ENCODE measurements around the gene NAALADL2. TPM values are rescaled to one million over a fixed set of nuclear protein-coding genes. Genes with fewer than 3 reads are reported as not detected.
"Not testable (repeated sequence)": the region's sequence is repeated elsewhere in the genome, so short reads cannot be mapped to it uniquely, and the experiment has no call there.

The NAALADL2 gene
- total and polyA plus RNA-seq, 2 donors (not counting 3 experiments of a cell fraction or from before 2014, with no cell fraction given): 1.1 to 4.0 TPM

- H3K27me3 ChIP-seq (ENCODE audit: control insufficient read depth in 2 of 2, insufficient read depth in 2 of 2, low read length in 2 of 2); H3K4me3 ChIP-seq (replicated peaks in 1 of 3; ENCODE audit: insufficient read depth in 1 of 3, low read depth in 1 of 3, low read length in 3 of 3); H3K79me2 ChIP-seq (ENCODE audit: control insufficient read depth, insufficient read depth, low read length); H2AFZ ChIP-seq (ENCODE audit: low read depth, low read length); H3K9ac ChIP-seq (replicated peaks; ENCODE audit: extremely low read depth, insufficient read depth, low read length); H3K4me2 ChIP-seq (ENCODE audit: insufficient read depth, low read length); dilution Hi-C loops (cut with MboI; ENCODE audit: extremely low pct_ligation_motif_present, low sequenced_read_pairs); BruUV-seq (replicated peaks); H3K36me3 ChIP-seq (ENCODE audit: control insufficient read depth in 2 of 2, extremely low read depth in 1 of 2, insufficient read depth in 2 of 2, low read length in 2 of 2); DNase-seq (ENCODE audit: low read depth, low spot score); H3K9me1 ChIP-seq (replicated peaks; ENCODE audit: control insufficient read depth, extremely low read depth, insufficient read depth, low read length); H4K20me1 ChIP-seq (replicated peaks; ENCODE audit: control insufficient read depth, extremely low read depth, insufficient read depth, low read length); CTCF ChIA-PET; POLR2A ChIA-PET; H3K27ac ChIP-seq (ENCODE audit: insufficient read depth, low read depth, low read length); H3K9me3 ChIP-seq (replicated peaks; ENCODE audit: control insufficient read depth, insufficient read depth, low read length); FAIRE-seq; intact Hi-C loops (cut with micrococcal nuclease): not testable (repeated sequence)
- peaks cover 12% of the 10 kb centered on the region for H3K4me1 ChIP-seq (ENCODE audit: control insufficient read depth, extremely low read depth, insufficient read depth, low read length)
These were observed 314.0 kb downstream of the NAALADL2 start for GRCh38 chr3:175173117-175173516.

GRCh38 chr3:175176556-175176955 is 317.4 kb downstream of the NAALADL2 start:
- Histone ChIP-seq H4K20me1 (replicated peaks; ENCODE audit: control insufficient read depth, extremely low read depth, insufficient read depth, low read length) (no peaks in the 10 kb centered on the region), H3K9ac (replicated peaks; ENCODE audit: extremely low read depth, insufficient read depth, low read length) (no peak overlapping the region), H3K4me1 (ENCODE audit: control insufficient read depth, extremely low read depth, insufficient read depth, low read length) (peaks cover 26% of the 10 kb centered on the region), H3K9me3 (replicated peaks; ENCODE audit: control insufficient read depth, insufficient read depth, low read length) (no peaks in the 10 kb centered on the region), H3K79me2 (ENCODE audit: control insufficient read depth, insufficient read depth, low read length) (no peaks in the 10 kb centered on the region), H3K27me3 (ENCODE audit: control insufficient read depth in 2 of 2, insufficient read depth in 2 of 2, low read length in 2 of 2) (no peaks in the 10 kb centered on the region), H3K4me2 (ENCODE audit: insufficient read depth, low read length) (peak overlapping the region; percentile 16), H2AFZ (ENCODE audit: low read depth, low read length) (no peak overlapping the region), H3K36me3 (ENCODE audit: control insufficient read depth in 2 of 2, extremely low read depth in 1 of 2, insufficient read depth in 2 of 2, low read length in 2 of 2) (no peaks in the 10 kb centered on the region), H3K4me3 (replicated peaks in 1 of 3; ENCODE audit: insufficient read depth in 1 of 3, low read depth in 1 of 3, low read length in 3 of 3) (no peak overlapping the region), H3K27ac (ENCODE audit: insufficient read depth, low read depth, low read length) (no peak overlapping the region), H3K9me1 (replicated peaks; ENCODE audit: control insufficient read depth, extremely low read depth, insufficient read depth, low read length) (no peaks in the 10 kb centered on the region)
- intact Hi-C loops (cut with micrococcal nuclease) (no loop called here), dilution Hi-C loops (cut with MboI; ENCODE audit: extremely low pct_ligation_motif_present, low sequenced_read_pairs) (no loop called here)
- FAIRE-seq (no peak), DNase-seq (ENCODE audit: low read depth, low spot score) (peak; percentile 69)
- ChIA-PET POLR2A (no interaction called here), CTCF (interaction anchor here (1.1 to 1.7 kb wide), 2 partner anchors 12 to 209 kb away, joined by 3 to 5 read pairs; no protein-coding TSS in a partner anchor)
- TF ChIP-seq EZH2 (IDR thresholded peaks at IDR 0.05; ENCODE audit: borderline replicate concordance, low read depth, low read length, severe bottlenecking): no peak
- no peak for TF ChIP-seq FOS (IDR thresholded peaks at IDR 0.05; ENCODE audit: borderline replicate concordance, insufficient read depth, low read length)
- no peak for TF ChIP-seq POLR2AphosphoS5 (IDR thresholded peaks at IDR 0.05; ENCODE audit: insufficient read depth, low read depth, low read length)
- TF ChIP-seq JUN (IDR thresholded peaks at IDR 0.05; ENCODE audit: borderline replicate concordance, insufficient read depth, insufficient read length, low read depth): no peak
- TF ChIP-seq MAX (IDR thresholded peaks at IDR 0.05; ENCODE audit: insufficient read depth, insufficient read length): no peak
- no peak for TF ChIP-seq GATA2 (IDR thresholded peaks at IDR 0.05; ENCODE audit: insufficient read depth, insufficient read length, low read depth, low read length)
- TF ChIP-seq CTCF (IDR thresholded peaks at IDR 0.05; ENCODE audit: extremely low read depth in 1 of 2, insufficient read depth in 1 of 2, low read depth in 1 of 2, low read length in 2 of 2): no peak
- TF ChIP-seq MYC (IDR thresholded peaks at IDR 0.05; ENCODE audit: low read depth, low read length): no peak
- TF ChIP-seq POLR2A (IDR thresholded peaks at IDR 0.05; ENCODE audit: low read depth, low read length): no peak
- no TSS peak for BruUV-seq (replicated peaks)

Data from endothelial cell of umbilical vein (primary cell).